MG63 (cell line): ENCODE data around the gene TRIM9. TPM values are rescaled to one million over a fixed set of nuclear protein-coding genes. Genes with fewer than 3 reads are reported as not detected.
"Not testable (repeated sequence)": the region's sequence is repeated elsewhere in the genome, so short reads cannot be mapped to it uniquely, and the experiment has no call there.

Source experiments
- DNase-seq: peaks from one replicate; pipeline ENCODE4 v3.0.0-alpha.2; 2020
- H3K27me3 ChIP-seq: fragments of 250-450 bp; sonication (Bioruptor Pico); 2 replicates; pipeline ENCODE4 v1.5.1; 2020; ENCODE audit warnings: mild to moderate bottlenecking, moderate library complexity
- H3K36me3 ChIP-seq: fragments of 250-450 bp; sonication (Bioruptor Pico); 2 replicates; pipeline ENCODE4 v1.5.1; 2020; ENCODE audit warnings: mild to moderate bottlenecking, moderate library complexity
- H3K4me3 ChIP-seq: fragments of 250-450 bp; sonication (Bioruptor Pico); 2 replicates; pipeline ENCODE4 v1.5.1; 2020; ENCODE audit warnings: mild to moderate bottlenecking, moderate library complexity
- H3K9me3 ChIP-seq: fragments of 250-450 bp; sonication (Bioruptor Pico); 2 replicates; pipeline ENCODE4 v1.5.1; 2020; ENCODE audit warnings: mild to moderate bottlenecking, moderate library complexity
- total RNA-seq: library from RNA; depleted of rRNA; stranded (reverse); fragments of >200 nt; shearing (Covaris generic); gene quantifications from 2 replicates; pipeline ENCODE4 v1.2.3, GENCODE V29; 2014; ENCODE audit warnings: low replicate concordance

Gene TRIM9
- total RNA-seq, 1 experiment from 2014 or later = 0.33 TPM

- Histone ChIP-seq H3K27me3 (no peaks in the 10 kb centered on the region), H3K4me3 (peak overlapping the region; percentile 74), H3K9me3 (no peaks in the 10 kb centered on the region), H3K36me3 (no peaks in the 10 kb centered on the region)
- no peak for DNase-seq
Observed at GRCh38 chr14:50943261-50943942, 151.5 kb downstream of the TRIM9 start.

DNA sequence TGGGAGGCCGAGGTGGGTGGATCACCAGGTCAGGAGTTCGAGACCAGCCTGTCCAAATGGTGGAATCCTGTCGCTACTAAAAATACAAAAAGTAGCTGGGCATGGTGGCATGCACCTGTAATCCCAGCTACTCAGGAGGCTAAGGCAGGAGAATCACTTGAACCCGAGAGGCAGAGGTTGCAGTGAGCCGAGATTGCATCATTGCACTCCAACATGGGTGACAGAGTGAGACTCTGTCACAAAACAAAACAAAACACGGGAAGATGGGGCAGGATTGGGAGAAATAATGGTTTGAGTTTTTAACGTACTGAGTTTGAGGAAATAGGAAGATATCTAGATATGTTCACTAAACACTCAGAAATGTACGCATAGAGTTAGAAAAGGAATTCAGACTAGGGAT lies 153.3 kb downstream of the TRIM9 start:
- not testable (repeated sequence) for DNase-seq, H3K36me3 ChIP-seq, H3K9me3 ChIP-seq, H3K27me3 ChIP-seq, H3K4me3 ChIP-seq

DNA sequence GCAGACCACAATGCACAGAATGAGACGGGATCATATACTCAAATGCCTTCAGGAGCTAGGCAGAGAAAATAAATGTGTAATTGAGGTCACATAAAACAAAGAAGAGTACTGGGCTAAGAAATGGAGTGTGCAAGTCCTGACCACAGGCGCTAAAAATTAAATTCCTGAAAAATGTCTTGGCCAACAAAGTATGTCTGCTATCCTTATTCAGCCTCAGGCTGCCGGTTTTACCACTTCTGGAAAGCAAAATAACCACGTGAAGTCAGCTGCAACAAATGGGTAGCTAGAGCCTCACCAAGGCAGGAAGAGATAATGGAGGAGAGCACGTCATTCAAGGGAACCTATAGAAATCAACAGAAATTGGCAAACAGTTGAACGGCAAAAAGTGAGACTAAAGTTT lies 153.8 kb downstream of the TRIM9 start:
- Histone ChIP-seq H3K27me3 (no peaks in the 10 kb centered on the region), H3K4me3 (no peak overlapping the region), H3K9me3 (no peaks in the 10 kb centered on the region), H3K36me3 (no peaks in the 10 kb centered on the region)
- DNase-seq = no peak

DNA sequence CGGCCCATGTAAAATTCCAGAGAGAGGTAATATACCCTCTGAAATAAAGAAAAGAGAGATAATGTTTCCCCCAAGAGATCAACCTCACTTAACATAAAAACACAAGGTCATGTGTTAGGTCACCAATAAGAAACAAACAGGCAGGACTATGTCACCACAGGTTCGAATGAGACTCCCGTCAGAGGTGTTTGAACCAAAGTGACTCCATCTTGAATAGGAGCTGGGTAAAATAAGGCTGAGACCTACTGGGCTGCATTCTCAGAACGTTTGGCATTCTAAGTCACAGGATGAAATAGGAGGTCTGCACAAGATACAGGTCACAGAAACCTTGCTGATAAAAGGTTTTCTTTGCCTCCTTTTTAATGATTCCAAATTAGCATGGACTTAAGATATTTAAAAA lies 157.1 kb downstream of the TRIM9 start:
- Histone ChIP-seq H3K27me3 (no peaks in the 10 kb centered on the region), H3K4me3 (no peak overlapping the region), H3K36me3 (no peaks in the 10 kb centered on the region), H3K9me3 (no peaks in the 10 kb centered on the region)
- no peak for DNase-seq

GRCh38 chr14:50937325-50937724 lies 157.6 kb downstream of the TRIM9 start:
- H3K36me3 ChIP-seq = no peaks in the 10 kb centered on the region
- no peak overlapping the region for H3K4me3 ChIP-seq
- no peaks in the 10 kb centered on the region for H3K9me3 ChIP-seq
- DNase-seq = no peak
- no peaks in the 10 kb centered on the region for H3K27me3 ChIP-seq

DNA sequence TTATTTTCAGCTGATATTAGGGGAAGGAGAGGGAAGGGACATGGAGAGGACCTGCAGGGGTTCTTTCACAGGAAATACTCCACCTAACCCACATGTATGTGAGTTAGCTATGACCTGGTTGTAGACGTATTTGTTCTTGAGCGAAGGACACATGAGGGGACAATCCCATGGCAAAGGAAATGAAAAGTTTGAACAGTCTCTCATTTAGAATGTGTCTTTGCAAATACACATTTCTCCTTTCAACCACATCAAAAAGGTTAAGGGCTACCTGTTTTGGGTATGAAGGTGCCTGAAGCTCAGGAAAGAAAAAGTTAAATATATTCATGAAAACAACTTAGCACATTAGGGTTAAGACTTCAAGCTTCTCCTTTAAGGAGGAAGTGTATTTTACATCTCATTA lies 158.0 kb downstream of the TRIM9 start:
- Histone ChIP-seq H3K36me3 (no peaks in the 10 kb centered on the region), H3K27me3 (no peaks in the 10 kb centered on the region), H3K4me3 (no peak overlapping the region), H3K9me3 (no peaks in the 10 kb centered on the region)
- DNase-seq = no peak

DNA sequence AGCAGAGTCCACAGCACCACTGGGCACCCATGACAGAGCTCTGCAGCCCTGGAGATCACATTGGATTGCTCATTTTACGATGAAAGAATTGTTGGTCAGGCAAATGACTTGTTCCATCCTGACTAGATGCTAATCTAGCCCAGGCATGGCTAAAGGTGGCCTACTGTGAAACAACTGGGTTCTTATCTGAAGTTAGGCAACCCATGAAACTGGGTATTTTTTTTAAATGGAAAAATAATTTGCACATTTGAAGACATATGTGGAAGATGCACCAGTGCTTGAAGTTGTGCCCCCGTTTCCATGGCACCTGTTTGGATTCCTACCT lies 158.9 kb downstream of the TRIM9 start:
- no peak overlapping the region for H3K4me3 ChIP-seq
- no peaks in the 10 kb centered on the region for H3K36me3 ChIP-seq
- H3K27me3 ChIP-seq = no peaks in the 10 kb centered on the region
- H3K9me3 ChIP-seq = no peaks in the 10 kb centered on the region
- no peak for DNase-seq

- no peak for DNase-seq
- no peaks in the 10 kb centered on the region for H3K27me3 ChIP-seq
- H3K9me3 ChIP-seq = no peaks in the 10 kb centered on the region
- H3K4me3 ChIP-seq = no peak overlapping the region
- H3K36me3 ChIP-seq = no peaks in the 10 kb centered on the region
Observed at GRCh38 chr14:50935126-50936015, 159.5 kb downstream of the TRIM9 start.

GRCh38 chr14:50932592-50933495 lies 162.1 kb downstream of the TRIM9 start:
- Histone ChIP-seq H3K9me3 (no peaks in the 10 kb centered on the region), H3K4me3 (no peak overlapping the region), H3K36me3 (no peaks in the 10 kb centered on the region), H3K27me3 (no peaks in the 10 kb centered on the region)
- no peak for DNase-seq

DNA sequence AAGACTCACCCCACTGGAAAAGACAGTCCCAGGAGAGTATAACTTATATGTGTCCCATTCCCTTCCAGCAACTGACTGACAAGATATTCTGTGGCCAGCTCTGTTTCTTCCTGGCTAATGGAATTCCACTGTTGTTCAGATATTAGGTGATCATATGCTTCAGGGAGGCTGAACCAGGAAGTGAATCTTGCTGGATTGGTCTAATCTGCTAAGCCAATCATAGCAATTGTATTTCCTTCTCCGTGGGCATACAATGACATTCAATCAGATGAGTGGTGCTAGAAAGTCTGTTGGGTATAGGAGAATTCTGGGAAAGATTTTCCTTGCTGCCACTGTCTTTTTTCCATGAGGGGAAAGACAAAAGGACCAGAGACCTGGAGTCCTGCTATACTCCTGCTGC lies 162.7 kb downstream of the TRIM9 start:
- no peak for DNase-seq
- no peaks in the 10 kb centered on the region for H3K27me3 ChIP-seq
- no peaks in the 10 kb centered on the region for H3K9me3 ChIP-seq
- no peak overlapping the region for H3K4me3 ChIP-seq
- no peaks in the 10 kb centered on the region for H3K36me3 ChIP-seq

DNA sequence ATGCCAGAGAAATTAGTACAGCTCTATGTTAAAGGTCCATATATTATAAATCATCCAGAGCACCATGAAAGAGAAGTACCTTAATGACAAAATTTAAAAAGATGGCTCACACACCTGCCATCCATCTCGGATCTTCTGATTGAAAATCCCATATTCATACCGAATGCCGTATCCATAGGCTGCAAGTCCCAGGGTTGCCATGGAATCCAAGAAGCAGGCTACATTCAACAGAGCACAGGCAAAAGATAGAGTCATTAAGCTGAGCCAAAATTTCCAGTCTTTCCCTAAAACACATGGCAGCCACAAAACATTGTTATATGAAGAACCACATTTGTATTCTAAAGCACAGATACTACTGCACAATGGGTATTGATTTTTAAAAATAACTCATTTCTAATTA lies 163.3 kb downstream of the TRIM9 start:
- no peak overlapping the region for H3K4me3 ChIP-seq
- no peaks in the 10 kb centered on the region for H3K27me3 ChIP-seq
- H3K36me3 ChIP-seq = no peaks in the 10 kb centered on the region
- H3K9me3 ChIP-seq = no peaks in the 10 kb centered on the region
- DNase-seq = no peak

DNA sequence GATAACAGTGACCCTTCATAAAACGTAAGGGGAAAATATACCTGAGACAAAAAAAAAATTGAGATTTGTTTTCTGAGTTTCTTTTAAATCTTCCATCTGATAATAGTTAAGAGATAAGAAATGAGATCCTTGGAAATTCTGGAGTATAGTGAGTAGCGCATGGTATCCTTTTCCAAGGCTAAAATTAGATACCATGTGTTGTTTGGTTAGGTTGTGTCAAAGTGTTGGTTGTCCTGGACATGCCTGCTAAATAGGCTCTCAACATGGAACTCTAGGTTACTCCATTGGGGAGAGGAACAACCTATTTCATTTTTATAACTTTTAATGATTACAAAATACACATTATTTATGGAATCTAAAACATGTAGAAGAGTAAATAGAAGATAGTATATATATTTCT lies 165.4 kb downstream of the TRIM9 start:
- no peak overlapping the region for H3K4me3 ChIP-seq
- no peaks in the 10 kb centered on the region for H3K36me3 ChIP-seq
- no peak for DNase-seq
- no peaks in the 10 kb centered on the region for H3K27me3 ChIP-seq
- H3K9me3 ChIP-seq = no peaks in the 10 kb centered on the region

- Histone ChIP-seq H3K27me3 (no peaks in the 10 kb centered on the region), H3K4me3 (no peak overlapping the region), H3K36me3 (no peaks in the 10 kb centered on the region), H3K9me3 (no peaks in the 10 kb centered on the region)
- DNase-seq = no peak
Observed at GRCh38 chr14:50928002-50928635, 166.8 kb downstream of the TRIM9 start.

DNA sequence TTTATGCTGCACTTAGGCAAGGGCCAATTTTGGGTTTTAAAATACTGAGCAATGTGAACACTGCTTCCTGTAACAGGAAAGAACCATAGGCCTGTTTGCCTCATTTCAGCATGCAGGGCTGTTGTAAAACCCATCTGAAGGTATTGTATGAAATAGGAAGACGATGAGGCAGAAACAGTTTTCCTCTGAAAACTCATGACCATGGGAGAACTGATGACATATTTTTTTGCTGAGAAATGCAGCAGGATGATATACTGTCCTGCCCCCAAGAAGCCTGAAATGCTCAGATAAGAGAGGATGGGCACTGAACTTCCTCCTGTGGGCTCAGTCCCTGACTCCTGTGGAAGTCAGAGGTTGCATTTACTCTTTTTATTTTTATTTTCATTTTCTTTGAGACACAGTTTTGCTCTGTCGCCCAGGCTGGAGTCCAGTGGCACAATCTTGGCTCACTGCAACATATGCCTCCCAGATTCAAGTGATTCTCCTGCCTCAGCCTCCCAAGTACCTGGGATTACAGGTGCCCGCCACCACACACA lies 168.0 kb downstream of the TRIM9 start:
- H3K4me3 ChIP-seq = no peak overlapping the region
- H3K9me3 ChIP-seq = no peaks in the 10 kb centered on the region
- DNase-seq = no peak
- H3K27me3 ChIP-seq = no peaks in the 10 kb centered on the region
- no peaks in the 10 kb centered on the region for H3K36me3 ChIP-seq
